NCI-H146 treated with DMSO at 0.1 percent for 48 hours (cell line): ENCODE measurements around the gene APIP.
A peak's percentile ranks its signal among the peaks of the same experiment; 100 is the strongest.
"Not testable (repeated sequence)": the region's sequence is repeated elsewhere in the genome, so short reads cannot be mapped to it uniquely, and the experiment has no call there.

Experiments used
- DNase-seq: peaks from one replicate; lab custom pipeline; 2025; ENCODE audit not compliant: unreplicated experiment; lab: John Stamatoyannopoulos, UW

The APIP gene

DNA sequence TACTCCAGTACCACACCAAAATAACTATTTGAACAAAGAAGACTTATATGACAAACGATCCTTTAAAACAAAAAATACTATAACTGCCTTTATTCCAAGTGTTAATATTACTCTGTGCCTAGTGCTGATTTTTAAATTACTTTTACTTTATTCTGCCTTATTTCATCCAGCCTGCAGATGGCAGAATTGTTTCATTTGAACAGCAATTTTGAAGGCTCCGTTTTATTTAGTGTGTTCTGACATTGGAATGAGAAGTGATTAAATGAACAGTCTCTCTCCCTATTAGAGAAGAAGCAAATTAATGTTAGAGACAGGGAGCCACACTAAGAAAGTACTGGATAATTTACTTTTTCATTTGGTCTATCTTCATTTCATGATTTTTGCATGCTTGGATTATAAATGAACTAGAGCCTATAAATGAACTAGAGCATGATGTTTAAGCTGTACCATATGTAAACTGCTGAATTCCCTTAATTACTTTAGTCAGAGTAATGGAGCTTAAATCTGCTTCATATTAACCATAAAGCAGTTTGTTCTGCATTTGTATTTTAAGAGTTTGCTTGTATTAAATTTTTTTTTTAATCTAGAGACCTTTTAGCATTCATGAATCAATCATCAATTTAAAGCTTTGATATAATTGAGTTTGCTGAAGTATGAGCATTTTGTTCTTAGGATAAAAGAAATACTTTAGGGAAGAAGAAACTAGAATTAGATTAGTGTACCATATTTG lies 10.1 kb upstream of the APIP start:
- peak; percentile 31 for DNase-seq

DNA sequence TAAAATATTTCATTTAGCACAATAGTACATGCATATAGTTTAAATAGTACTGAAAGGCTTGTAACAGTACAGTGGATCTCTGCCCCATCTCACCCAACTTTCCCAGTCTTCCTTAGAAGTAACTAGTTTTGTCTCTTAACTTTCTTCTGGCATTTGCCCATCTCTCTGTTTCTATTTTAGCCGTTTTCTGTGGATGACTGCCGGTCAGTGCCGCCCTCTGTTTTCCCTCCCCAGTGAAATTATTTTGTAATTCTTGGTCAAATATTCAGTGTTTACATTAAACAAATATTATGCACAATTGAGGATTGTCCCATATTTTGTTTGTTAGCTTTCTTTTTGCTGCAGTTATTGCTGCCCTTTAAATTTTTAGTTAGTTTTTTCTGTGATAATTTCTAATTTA lies 8.5 kb upstream of the APIP start:
- DNase-seq: no peak

DNA sequence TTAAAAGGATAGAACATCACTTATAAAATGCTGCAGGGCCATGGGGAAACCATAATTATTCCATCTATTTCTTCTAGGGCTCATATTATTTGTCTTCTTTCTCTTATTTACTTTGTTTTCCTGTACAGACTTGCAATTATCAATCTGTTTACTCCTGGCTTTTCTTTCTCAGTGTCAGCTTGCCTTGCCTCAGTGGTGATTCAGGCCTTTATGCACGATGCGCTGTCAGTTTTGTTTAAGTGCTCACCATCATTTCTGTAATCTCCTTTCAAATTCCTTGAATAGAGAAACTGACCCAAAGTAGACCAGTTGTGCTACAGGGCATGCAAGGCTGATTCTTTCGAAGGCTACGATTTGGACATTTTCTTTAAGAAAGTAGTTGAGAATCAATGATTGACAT lies 5.0 kb upstream of the APIP start:
- no peak for DNase-seq

DNA sequence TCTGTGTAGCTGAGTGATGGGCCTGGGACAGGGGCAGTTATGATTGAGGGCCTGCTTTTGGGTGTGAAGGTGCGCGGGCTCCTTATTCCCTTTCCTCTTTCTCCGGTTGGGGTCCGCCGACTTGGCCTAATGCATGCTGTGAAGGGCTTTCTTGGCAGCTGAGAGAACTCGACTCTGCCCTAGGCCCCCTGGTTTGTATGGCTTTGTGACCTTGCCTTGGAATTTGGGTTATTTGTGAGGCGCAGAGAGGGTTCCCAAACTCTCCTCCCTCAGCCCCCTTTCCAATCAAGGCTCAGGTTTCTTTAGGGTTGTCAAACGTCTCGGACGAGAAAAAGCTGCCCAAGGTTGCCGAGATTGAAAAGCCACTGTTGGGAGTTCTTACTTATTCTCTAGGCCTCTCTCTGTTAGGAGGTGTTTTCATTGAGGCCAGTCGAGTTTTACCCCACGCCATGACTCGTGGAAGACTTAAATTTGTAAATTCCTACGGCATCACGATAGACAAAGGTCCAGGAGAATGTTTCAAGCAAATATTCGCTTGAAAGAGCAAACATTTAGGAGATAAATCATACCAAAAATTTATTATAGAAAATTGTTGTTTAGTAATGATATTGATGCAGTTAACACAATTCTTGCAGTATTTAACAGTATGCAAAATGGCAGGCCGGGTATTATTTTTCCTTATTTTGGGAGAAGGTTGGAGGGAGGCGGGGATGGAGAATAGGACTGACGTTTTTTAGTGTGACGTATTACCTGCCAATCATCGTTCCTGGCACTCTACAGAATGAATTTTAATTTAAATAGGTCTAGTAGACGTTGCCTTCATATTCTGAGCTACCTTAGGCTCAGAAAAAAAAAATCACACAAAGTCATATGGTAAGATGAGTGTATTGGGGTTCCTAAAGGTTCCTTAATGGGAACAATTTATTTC lies 928 bp upstream of the APIP start:
- DNase-seq: no peak

DNA sequence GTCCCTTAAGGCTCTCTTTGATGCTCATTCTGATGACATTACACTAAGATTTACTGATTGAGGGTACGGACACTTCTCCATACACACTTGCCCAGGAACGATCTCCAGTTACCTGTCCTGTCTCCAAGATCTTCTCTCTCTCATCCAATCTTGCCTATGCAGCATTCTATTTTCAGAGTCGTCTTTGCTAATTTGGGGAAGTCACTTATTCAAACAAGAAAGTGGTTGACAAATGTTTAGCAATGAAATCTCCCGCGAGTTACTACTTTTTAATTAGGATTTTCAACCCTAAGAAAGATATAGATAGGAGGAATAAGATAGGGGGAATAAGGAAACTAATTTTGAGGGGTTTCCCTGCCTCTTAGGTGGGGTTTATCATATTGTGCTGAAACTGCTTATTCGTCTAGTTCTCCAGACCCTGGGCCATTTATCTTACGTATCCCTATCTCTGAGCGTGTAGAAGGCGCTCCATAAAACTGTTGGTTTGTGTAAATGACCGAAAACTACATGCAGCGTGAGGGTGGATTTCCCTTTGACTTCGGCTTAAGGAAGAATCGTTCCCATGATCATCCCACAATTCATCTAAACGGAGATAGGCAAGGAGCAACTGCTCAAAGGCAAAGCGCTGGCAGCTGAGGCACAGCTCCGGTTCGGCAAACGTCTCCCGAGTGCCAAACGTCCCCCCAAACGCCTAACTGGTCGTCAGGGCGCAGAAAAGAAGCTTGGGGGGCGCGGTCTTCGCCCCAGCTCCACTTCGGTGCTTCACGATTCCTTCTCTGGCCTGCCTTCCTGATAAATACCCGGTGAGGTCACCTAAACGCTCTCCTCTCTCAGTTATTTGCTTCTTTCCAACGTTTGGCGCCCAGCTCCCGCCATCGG lies 804 bp downstream of the APIP start:
- DNase-seq: peak; percentile 61

DNA sequence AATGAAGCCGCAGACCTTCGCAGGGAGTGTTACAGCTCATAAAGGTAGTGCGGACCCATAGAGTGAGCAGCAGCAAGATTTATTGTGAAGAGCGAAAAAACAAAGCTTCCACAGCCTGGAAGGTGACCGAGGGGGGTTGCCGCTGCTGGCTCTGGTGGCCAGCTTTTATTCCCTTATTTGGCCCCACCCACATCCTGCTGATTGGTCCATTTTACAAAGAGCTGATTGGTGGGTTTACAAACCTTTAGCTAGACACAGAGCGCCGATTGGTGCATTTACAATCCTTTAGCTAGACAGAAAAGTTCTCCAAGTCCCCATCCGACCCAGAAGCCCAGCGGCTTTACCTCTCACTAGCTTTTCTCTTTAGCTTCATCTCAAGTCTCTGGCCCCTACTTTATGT lies 2.6 kb downstream of the APIP start:
- not testable (repeated sequence) for DNase-seq

DNA sequence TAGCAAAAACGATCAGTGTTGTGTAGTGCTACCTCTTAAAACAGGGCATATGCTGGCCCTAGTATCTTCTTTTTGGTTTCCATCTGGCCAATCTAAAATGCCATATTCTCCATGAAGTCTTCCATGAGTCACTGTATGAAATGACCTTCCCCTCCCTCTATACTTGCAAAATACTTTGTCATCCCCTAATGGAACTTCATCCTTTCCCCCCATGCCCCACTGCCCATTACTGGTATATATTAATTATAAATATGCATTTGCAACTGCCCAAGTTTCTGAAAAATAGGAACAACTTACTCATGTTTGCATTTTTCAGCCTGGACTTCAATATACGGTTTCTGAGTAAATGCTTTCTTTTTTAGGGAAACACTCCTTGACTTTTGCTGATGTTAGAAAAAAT lies 4.5 kb downstream of the APIP start:
- DNase-seq: no peak

DNA sequence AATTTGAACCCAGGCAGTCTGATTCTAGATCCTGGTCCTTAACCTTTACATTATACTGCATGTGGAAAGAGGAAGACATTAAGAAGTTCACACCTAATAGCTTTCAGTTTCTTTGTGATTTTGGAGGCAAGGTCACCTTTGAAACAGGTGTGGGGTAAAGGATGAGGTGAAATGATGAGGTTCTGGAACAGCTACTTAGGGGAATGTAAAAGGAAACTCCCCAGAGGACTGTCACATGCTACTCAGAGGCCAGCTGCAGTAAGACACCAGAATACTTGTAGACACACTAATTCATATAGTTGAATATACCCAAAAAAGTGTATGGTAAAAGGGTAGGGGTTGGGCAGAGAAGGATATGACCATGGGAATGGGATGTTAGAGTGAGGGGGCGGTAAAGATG lies 5.4 kb downstream of the APIP start:
- no peak for DNase-seq

DNA sequence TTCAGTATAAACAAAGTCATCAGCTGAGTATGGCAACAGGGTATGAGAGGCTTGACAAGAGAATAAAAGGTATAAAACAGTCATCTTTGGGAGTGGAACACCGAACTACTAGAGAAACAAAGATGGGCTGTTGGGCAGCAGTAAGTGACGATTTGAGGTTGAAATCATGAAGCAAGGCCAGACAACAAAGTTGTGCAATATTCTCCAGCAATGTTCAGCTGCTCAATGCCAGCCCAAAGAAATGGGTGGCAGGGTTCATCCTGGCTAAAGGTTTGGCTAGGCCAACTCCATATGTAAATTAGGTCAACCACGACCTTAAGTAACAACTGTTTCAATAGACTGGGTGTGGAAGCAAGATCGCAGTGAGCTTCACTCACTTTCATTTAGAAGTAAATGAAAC lies 6.2 kb downstream of the APIP start:
- DNase-seq: no peak

DNA sequence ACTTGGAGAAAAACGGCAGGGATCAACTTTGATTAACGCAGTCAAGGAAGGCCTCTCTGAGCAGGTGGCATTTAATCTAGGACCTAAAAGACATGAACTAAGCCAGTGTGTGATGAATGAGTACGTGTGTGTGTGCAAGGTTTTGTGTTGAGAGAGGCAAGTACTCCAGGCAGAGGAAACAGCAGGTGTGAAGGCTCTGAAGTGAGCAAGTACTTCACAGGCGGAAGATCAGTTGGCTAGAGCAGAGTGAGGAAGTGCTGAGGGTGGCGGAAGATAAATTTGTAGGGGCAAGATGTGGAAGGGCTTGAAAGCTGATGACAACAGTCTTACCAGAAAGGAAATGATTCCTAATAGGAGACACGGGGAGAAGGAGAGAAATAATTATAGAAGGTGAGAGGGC lies 6.8 kb downstream of the APIP start:
- DNase-seq: no peak

DNA sequence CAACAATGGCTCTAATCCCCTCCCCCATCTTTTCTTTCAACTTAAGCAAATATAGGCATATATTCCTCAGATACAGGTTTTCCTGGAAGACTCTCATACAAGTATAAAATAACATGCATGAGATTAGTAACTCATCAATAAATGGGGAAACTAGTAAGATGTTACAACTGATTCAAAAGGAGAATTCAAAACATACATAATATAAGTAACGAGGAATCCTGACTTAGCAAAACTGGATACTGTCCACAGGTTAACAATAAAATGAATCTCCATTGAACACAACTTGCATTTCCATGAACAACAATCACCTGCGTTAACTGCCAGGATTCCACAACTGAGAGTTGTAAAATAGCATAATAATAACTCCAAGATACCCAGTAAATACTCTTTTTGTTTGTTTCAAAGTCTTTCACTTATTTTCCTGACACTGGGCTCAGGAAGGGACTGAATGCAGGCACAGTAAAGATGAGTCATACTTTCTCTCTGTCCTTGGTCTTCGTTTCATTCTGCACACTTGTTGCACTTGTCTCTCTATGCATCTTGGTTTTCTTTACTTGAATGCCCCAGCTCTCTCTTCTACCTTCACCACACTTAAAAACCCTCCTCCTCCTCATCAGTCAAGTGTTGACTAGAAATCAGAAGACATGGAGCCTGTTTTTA lies 8.1 kb downstream of the APIP start:
- no peak for DNase-seq

DNA sequence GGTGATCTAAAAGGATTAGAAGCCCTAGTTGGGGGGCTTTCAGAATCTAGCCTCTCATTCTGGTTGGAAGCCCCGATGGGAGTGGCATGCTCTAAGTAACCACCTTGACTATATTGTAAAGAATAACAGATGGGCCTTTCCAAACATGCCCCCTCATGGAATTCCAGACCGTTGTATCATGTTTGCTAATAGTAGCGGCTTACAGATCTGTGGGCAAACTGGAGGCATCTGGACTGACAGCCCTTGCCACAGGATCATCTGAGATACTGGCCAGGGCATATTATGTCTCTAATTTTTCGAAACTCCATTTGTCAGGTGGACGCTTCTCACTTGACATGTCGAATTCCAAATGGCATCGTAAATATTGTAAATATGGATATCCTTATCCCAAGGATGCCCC lies 10.5 kb downstream of the APIP start:
- DNase-seq: no peak

DNA sequence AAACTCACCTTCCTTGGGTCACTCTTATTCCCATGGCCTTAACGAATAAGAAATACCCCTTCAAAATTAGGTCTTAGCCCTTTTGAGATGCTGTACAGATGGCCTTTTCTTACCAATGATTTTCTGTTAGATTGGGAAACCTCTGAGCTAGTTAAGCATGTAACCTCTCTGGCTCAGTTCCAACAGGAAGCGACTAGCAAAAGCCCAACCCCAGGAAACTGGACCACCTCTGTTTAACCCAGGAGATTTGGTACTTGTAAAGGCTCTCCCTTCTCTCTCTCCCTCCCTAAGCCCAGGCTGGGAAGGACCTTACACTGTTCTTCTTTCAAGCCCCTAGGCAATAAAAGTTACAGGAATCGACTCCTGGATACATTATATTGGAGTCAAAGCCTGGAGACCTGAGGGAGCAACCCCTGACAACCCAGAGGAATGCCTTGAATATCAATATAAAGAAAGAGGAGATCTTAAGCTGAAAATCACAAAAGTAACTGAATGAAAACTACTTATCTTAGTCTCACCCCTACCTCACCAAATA lies 11.7 kb downstream of the APIP start:
- no peak for DNase-seq

DNA sequence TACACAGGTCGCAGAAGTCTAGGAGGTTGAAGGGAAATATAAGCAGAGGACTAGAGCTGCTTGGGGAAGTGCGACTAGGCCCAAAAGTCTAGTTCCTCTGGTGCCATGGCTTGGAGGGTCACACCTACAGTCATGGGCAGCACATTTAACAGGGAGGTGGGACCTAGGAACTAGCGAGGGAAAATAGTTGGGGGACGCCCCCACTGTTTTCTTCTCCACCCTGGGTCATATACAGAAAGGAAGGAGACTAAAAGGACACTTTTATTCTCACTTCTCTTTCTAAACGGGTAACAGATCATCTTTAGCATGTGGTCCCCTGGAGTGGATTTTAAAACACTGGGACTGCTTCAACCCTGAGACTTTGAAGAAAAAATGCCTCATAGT lies 16.6 kb downstream of the APIP start:
- DNase-seq: no peak

DNA sequence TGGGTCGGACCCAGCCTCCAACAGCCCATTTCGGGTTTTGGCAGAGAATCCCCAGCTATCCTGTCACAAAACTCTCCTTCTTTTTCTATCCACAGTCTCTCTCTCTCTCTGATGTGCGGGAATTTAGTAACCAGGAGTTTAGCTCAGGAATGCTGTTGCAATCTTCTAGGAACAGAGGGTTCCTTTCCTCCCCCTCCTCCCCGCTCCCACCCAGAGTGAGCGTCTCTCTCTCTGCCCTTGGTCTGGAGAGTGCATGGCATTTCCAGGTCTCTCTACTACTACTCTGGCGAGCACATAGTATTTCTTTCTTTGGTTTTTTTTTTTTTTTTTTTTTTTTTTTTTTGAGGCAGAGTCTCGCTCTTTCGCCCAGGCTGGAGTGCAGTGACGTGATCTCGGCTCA lies 17.7 kb downstream of the APIP start:
- no peak for DNase-seq

DNA sequence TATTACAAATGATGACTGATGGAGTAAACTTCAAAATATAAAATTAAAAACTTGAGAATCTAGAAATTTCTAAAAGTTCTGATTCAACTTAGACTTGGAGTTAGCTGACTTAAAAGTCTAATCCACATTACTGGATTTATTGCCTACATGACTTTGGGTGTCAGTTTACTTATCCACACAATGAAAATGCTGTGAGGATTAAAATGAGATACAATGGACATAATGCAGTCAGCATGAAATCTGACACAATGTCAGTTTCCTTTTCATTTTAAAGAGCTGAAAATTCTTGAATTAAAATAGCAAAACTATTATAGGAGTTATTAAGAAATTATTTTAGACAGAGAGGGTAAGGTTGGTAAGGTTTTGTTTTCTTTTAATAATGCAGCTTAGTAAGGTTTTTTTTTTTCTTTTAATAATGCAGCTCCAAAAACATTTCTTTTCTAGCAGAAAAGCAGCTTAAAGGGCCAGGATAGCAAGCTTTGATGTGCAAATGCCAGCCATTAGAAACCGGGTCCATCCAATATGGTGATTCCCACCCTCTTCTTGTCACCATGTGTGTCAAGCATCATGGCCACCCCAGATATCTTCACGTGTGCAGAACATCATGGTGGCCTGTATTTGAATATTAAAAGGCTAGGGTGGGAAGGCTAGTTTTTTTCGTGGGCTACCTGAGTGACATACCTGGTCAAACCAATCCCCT lies 18.9 kb downstream of the APIP start:
- no peak for DNase-seq

DNA sequence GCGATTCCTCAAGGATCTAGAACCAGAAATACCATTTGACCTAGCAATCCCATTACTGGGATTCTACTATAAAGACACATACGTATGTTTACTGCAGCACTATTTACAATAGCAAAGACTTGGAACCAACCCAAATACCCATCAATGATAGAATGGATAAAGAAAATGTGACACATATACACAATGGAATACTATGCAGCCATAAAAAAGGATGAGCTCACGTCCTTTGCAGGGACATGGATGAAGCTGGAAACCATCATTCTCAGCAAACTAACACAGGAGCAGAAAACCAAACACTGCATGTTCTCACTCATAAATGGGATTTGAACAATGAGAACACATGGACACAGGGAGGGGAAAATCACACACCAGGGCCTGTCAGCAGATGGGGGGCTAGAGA lies 20.0 kb downstream of the APIP start:
- DNase-seq: not testable (repeated sequence)

DNA sequence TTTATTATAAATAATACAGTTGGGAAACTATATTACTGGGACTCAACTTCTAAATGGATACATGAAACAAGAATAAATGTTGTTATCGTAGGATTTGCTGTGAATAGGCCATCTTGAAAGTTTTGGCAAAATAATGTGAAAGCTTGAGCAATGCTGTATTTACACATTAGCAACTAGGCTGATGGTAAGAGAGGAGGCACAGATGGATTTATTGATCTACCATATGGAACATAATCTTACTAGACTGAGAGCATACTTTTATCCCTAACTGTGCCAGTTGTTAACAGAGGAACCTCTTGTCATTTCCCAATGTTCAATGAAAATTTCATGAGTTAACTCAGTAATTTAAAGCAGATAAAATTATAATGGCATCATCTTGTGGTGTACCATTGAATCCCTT lies 22.8 kb downstream of the APIP start:
- DNase-seq: no peak

DNA sequence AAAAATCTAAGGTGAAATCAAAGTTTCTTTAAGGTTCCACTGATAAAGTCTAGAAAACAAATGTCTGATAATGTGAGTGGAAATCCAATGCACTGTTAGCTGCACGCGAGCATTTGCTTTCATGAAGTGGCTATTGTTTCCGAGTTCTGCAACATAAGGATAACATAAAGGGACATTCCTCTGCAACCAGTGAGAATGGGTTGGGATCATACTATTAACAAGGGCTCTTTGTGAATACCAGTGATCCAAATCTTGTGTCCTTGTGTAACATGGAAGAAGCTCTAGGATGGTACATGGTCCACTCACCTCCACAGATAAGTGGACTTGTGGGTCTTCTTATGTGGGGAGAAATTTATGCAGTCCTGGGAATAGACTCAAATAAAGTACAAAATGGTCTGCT lies 24.6 kb downstream of the APIP start:
- DNase-seq: no peak

DNA sequence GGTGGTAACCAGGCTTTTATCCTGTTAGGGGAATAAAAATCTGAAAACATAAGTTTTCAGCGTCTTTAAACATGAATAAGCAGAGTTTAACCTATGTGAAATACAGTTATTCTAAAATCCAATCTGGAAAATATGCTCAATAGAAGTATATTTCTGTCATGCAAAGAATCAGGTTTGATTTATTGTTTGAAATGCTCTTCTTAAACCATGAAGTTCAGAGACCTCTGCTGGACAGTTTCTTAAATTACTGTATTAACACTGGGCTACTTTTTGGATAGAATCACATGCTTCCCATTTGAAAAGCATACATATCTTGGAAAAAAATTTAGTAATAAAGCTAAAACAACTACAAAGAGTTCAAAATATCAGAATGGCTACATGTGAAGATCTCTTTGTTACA lies 25.4 kb downstream of the APIP start:
- DNase-seq: peak; percentile 58
